Esophagus muscularis mucosa (tissue), 3 donors: Measurements from ENCODE around the gene NEMF.

Experiments used
- CTCF ChIP-seq, 3 experiments: fragments of 200-600 bp in 2 of 3; fragments of 450-650 bp in 1 of 3; sonication (generic) in 2 of 3; IDR thresholded peaks; one replicate each; pipeline ENCODE4 v1.5.1; 2017 to 2019; ENCODE audit warnings: antibody characterized with exemption in 3 of 3, mild to moderate bottlenecking in 2 of 3, moderate library complexity in 1 of 3
- POLR2A ChIP-seq: fragments of 450-650 bp; IDR thresholded peaks from one replicate; pipeline ENCODE4 v1.6.1; 2017; ENCODE audit warnings: antibody characterized with exemption, moderate library complexity, mild to moderate bottlenecking, low read depth

GRCh38 chr14:49853572-49854375, 1.2 kb upstream of the NEMF start:
- TF ChIP-seq CTCF (IDR thresholded peaks at IDR 0.05) (peak; percentile 76 to 88 (median 84)), POLR2A (no peak)
